Measurements from ENCODE around the gene VEGFB.

VEGFB gene

DNA sequence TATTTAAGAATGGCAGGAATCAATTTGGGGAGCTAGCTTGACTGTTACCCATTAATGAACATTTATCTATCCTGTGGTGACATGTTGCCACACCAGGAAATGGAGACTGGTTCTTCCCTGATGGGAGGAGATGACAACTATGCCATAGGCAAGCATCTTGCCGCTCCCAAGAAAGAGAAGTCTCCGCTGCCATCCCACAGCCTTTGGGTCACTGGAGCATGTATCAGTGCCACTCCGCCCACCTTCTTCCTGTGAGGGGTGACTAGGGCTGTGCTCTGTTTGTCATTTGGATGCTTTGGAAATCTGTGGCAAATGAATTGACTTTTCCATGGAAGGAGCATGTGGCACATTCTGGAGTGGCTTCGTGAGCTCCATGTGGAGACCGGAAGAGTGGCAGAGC, 42.0 kb upstream of the VEGFB start:
- TF ChIP-seq FOXP2 (optimal IDR thresholded peaks at IDR 0.05; ENCODE audit: borderline replicate concordance, extremely low read depth, extremely low read length, insufficient read depth) (no peak), SIN3A (IDR thresholded peaks at IDR 0.05; ENCODE audit: borderline replicate concordance, insufficient read depth, low read length) (no peak), TAF1 (IDR thresholded peaks at IDR 0.05; ENCODE audit: borderline replicate concordance, insufficient read depth, low read length) (no peak), POLR2AphosphoS5 (IDR thresholded peaks at IDR 0.05; ENCODE audit: low read depth, low read length) (no peak)
- TF ChIP-seq, protein P1, sequence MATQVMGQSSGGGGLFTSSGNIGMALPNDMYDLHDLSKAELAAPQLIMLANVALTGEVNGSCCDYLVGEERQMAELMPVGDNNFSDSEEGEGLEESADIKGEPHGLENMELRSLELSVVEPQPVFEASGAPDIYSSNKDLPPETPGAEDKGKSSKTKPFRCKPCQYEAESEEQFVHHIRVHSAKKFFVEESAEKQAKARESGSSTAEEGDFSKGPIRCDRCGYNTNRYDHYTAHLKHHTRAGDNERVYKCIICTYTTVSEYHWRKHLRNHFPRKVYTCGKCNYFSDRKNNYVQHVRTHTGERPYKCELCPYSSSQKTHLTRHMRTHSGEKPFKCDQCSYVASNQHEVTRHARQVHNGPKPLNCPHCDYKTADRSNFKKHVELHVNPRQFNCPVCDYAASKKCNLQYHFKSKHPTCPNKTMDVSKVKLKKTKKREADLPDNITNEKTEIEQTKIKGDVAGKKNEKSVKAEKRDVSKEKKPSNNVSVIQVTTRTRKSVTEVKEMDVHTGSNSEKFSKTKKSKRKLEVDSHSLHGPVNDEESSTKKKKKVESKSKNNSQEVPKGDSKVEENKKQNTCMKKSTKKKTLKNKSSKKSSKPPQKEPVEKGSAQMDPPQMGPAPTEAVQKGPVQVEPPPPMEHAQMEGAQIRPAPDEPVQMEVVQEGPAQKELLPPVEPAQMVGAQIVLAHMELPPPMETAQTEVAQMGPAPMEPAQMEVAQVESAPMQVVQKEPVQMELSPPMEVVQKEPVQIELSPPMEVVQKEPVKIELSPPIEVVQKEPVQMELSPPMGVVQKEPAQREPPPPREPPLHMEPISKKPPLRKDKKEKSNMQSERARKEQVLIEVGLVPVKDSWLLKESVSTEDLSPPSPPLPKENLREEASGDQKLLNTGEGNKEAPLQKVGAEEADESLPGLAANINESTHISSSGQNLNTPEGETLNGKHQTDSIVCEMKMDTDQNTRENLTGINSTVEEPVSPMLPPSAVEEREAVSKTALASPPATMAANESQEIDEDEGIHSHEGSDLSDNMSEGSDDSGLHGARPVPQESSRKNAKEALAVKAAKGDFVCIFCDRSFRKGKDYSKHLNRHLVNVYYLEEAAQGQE (IDR thresholded peaks at IDR 0.05; ENCODE audit: insufficient read depth in 1 of 2, low read depth in 2 of 2, low read length in 2 of 2) = no peak

DNA sequence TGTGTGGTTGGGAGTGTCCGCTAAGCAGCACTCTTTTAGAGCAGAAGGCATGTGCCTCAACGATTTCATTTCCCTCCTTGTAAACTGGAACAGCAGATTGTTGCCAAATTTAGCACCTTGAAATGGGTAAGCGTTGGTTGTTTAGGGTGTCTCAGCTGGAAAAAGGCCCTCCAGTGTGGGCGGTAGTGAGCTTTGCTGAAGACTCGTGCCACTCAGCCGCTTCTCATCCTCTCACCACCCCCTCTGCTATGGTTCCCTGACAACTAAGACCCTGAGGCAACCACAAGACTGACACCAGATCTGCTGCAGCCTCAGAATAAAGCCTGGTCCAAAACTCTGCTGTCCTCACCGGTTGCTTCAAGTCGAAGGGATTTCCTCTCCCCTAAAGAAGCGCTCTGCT, 37.8 kb upstream of the VEGFB start:
- TF ChIP-seq TAF1 (IDR thresholded peaks at IDR 0.05; ENCODE audit: borderline replicate concordance, insufficient read depth, low read length) (no peak), FOXP2 (optimal IDR thresholded peaks at IDR 0.05; ENCODE audit: borderline replicate concordance, extremely low read depth, extremely low read length, insufficient read depth) (no peak)

DNA sequence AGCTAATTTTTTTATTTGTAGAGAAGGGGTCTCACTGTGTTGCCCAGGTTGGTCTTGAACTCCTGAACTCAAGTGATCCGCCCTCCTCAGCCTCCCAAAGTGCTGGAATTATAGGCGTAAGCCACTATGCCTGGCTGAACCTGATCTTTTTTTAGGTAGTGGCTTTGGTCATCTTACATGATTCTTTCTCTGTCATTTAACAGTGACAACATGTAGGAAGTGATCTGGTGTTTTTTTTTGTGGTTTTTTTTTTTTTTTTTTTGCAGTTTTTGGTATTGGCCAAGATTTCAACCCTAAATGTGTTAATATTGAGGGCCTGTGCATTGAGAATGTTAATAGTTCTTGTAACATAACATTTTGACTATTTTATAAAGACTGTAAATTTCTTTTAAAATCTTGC, 35.9 kb upstream of the VEGFB start:
- no peak for TF ChIP-seq FOXP2 (optimal IDR thresholded peaks at IDR 0.05; ENCODE audit: borderline replicate concordance, extremely low read depth, extremely low read length, insufficient read depth)

DNA sequence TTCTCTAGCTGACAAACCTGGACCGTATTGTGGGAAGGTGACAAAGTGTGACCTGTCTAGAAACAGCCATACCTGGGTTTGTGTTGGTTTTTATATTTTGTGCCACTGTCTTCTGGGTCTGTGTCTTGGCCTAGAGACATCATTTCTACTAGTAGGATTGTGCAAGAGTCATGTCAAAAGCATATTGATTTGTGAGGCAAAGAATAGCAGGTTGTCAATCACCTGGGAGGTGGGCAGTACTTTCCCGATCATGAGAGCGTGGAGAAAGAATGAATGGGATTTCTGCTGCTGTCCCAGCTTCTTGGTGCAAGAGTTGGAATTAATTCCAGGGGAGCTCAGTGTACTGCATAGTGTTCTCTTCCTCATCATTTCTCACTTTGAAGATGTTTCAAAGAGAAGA, 32.8 kb upstream of the VEGFB start:
- TF ChIP-seq POLR2AphosphoS5 (IDR thresholded peaks at IDR 0.05; ENCODE audit: low read depth, low read length) = no peak
- no peak for TF ChIP-seq SIN3A (IDR thresholded peaks at IDR 0.05; ENCODE audit: borderline replicate concordance, insufficient read depth, low read length)

DNA sequence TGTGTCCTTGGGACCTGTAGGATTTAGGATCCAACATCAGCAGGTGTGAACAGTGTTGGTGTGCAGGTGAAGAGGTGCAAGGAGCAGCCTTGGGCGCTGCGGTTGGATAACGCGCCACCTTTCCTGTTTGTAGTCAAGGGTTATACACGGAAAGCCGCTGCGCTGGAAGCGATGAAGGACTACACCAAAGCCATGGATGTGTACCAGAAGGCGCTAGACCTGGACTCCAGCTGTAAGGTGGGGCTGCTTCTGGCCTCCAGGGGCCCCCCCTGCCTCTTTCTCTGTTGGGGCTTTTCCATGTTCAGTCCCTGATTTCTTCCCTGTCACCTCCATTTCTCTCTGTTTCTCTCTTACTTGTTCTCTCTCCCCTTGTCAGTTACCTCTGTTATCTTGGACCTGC, 31.4 kb upstream of the VEGFB start:
- TF ChIP-seq SIN3A (IDR thresholded peaks at IDR 0.05; ENCODE audit: borderline replicate concordance, insufficient read depth, low read length) (no peak), TAF1 (IDR thresholded peaks at IDR 0.05; ENCODE audit: borderline replicate concordance, insufficient read depth, low read length) (no peak), FOXP2 (optimal IDR thresholded peaks at IDR 0.05; ENCODE audit: borderline replicate concordance, extremely low read depth, extremely low read length, insufficient read depth) (no peak), POLR2AphosphoS5 (IDR thresholded peaks at IDR 0.05; ENCODE audit: low read depth, low read length) (no peak)
- TF ChIP-seq, protein P1 (IDR thresholded peaks at IDR 0.05; ENCODE audit: insufficient read depth in 1 of 2, low read depth in 2 of 2, low read length in 2 of 2) = no peak

DNA sequence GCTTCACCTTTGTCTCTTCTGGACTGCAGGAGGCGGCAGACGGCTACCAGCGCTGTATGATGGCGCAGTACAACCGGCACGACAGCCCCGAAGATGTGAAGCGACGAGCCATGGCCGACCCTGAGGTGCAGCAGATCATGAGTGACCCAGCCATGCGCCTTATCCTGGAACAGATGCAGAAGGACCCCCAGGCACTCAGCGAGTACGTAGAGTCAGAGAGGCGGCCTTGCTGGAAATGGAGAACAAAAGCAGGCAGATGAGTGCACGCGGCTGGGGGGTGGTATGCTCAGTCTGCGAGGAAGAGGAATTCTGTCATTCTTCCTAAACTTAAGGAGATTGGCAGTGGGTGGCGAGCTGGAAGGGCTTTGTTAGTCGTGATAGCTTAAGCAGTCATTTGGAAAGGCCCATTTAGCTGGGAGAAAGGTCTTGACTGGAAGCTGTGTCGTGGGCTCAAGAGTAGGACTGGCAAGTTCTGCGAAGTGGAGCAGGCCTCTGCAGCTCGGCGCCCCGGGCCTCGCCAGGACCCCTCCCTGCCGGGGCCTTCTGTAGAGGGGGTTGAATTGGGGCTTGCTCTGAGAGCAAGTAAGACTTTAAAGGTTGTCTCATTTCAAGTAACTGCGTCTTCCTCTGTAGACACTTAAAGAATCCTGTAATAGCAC, 30.8 kb upstream of the VEGFB start:
- no peak for TF ChIP-seq POLR2AphosphoS5 (IDR thresholded peaks at IDR 0.05; ENCODE audit: low read depth, low read length)
- TF ChIP-seq SIN3A (IDR thresholded peaks at IDR 0.05; ENCODE audit: borderline replicate concordance, insufficient read depth, low read length) = no peak
- TF ChIP-seq TAF1 (IDR thresholded peaks at IDR 0.05; ENCODE audit: borderline replicate concordance, insufficient read depth, low read length) = no peak
- no peak for TF ChIP-seq FOXP2 (optimal IDR thresholded peaks at IDR 0.05; ENCODE audit: borderline replicate concordance, extremely low read depth, extremely low read length, insufficient read depth)

DNA sequence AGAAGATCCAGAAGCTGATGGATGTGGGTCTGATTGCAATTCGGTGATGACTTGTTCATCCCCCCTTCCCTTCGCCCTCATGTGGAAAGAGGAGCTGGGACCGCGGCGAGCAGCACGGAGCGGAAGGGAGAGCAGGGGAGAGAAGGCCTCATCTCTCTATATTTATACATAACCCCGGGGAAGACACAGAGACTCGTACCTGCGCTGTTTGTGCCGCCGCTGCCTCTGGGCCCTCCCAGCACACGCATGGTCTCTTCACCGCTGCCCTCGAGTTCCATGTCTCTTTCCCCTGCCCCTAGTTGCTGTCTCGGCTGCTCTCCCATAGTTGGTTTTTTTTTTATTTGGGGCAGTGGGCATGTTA, 30.3 kb upstream of the VEGFB start:
- TF ChIP-seq POLR2AphosphoS5 (IDR thresholded peaks at IDR 0.05; ENCODE audit: low read depth, low read length) (no peak), SIN3A (IDR thresholded peaks at IDR 0.05; ENCODE audit: borderline replicate concordance, insufficient read depth, low read length) (no peak), FOXP2 (optimal IDR thresholded peaks at IDR 0.05; ENCODE audit: borderline replicate concordance, extremely low read depth, extremely low read length, insufficient read depth) (no peak), TAF1 (IDR thresholded peaks at IDR 0.05; ENCODE audit: borderline replicate concordance, insufficient read depth, low read length) (no peak)
- TF ChIP-seq, protein P1 (IDR thresholded peaks at IDR 0.05; ENCODE audit: insufficient read depth in 1 of 2, low read depth in 2 of 2, low read length in 2 of 2) = no peak

All from PFSK-1 (cell line).